ENCODE data around the gene KNDC1. TPM values are rescaled to one million over a fixed set of nuclear protein-coding genes. Genes with fewer than 3 reads are reported as not detected.

The KNDC1 gene
- total and polyA plus RNA-seq, 10 of the 15 experiments (the other 5 are each of a cell fraction or from before 2014, with no cell fraction given), result 0.03 to 0.11 (median 0.05) TPM; not detected in 7

DNA sequence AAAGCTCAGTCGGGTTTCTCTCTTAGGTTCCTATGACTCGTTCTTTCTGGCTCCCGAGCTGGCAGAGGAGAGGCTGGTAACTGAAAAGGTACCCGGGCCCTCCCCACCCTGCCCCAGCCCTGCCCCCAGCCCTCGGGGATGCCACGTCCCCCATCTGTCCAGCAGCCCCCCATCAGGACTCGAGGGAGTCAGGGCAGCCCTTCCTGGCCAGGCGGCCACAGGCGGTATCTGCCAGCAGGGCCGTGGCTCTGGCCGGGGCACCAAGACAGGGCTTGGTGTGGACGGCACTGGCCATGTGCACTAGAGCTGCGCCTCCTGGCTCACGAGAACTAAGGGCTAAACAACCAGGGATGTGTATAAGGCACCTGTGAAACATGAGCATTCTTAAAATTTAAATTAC, 29.7 kb downstream of the KNDC1 start:
- no peak overlapping the region for H3K4me2 ChIP-seq (ENCODE audit: control insufficient read depth, insufficient read depth)
- SMC1A ChIA-PET (ENCODE audit: uncharacterized antibody, unreplicated experiment), result no interaction called here
- 48% methylated on average over 14 of the region's 14 CpGs for WGBS (ENCODE audit: insufficient coverage, insufficient replicate concordance, low lambda C conversion rate, missing lambda C conversion rate)
- TF ChIP-seq KLF5 (IDR thresholded peaks at IDR 0.05; ENCODE audit: partially characterized antibody) (no peak), STAT1 (conservative IDR thresholded peaks at IDR 0.05) (no peak), SIX5 (IDR thresholded peaks at IDR 0.05; ENCODE audit: low read depth, low read length, severe bottlenecking) (no peak), RELA (IDR thresholded peaks at IDR 0.05; ENCODE audit: borderline replicate concordance, partially characterized antibody) (no peak), CHD2 (IDR thresholded peaks at IDR 0.05; ENCODE audit: borderline replicate concordance, low read depth, low read length) (no peak), CHD1 (IDR thresholded peaks at IDR 0.05; ENCODE audit: low read depth, low read length) (no peak), CHD4 (IDR thresholded peaks at IDR 0.05) (no peak), GATAD2B (conservative IDR thresholded peaks at IDR 0.05; ENCODE audit: low read depth) (no peak)
- TF ChIP-seq, protein P1, sequence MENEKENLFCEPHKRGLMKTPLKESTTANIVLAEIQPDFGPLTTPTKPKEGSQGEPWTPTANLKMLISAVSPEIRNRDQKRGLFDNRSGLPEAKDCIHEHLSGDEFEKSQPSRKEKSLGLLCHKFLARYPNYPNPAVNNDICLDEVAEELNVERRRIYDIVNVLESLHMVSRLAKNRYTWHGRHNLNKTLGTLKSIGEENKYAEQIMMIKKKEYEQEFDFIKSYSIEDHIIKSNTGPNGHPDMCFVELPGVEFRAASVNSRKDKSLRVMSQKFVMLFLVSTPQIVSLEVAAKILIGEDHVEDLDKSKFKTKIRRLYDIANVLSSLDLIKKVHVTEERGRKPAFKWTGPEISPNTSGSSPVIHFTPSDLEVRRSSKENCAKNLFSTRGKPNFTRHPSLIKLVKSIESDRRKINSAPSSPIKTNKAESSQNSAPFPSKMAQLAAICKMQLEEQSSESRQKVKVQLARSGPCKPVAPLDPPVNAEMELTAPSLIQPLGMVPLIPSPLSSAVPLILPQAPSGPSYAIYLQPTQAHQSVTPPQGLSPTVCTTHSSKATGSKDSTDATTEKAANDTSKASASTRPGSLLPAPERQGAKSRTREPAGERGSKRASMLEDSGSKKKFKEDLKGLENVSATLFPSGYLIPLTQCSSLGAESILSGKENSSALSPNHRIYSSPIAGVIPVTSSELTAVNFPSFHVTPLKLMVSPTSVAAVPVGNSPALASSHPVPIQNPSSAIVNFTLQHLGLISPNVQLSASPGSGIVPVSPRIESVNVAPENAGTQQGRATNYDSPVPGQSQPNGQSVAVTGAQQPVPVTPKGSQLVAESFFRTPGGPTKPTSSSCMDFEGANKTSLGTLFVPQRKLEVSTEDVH (IDR thresholded peaks at IDR 0.05; ENCODE audit: low read depth, partially characterized antibody), result no peak
- CTCF ChIA-PET, result no interaction called here
- FAIRE-seq (no peak), ATAC-seq (no peak), DNase-seq (ENCODE audit: low read depth, low spot score) (no peak)
- POLR2A ChIA-PET, result no interaction called here
- RAD21 ChIA-PET (ENCODE audit: unreplicated experiment), result no interaction called here
- no peaks in the 10 kb centered on the region for H3K4me1 ChIP-seq (ENCODE audit: control insufficient read depth, insufficient read depth, low read length)
- intact Hi-C loops (cut with micrococcal nuclease; ENCODE audit: unreplicated experiment), result no loop called here
- H3K9ac ChIP-seq (ENCODE audit: control insufficient read depth, insufficient read depth, low read length), result no peak overlapping the region
- H3K36me3 ChIP-seq (ENCODE audit: control insufficient read depth in 2 of 2, insufficient read depth in 2 of 2, low read length in 1 of 2), result no peaks in the 10 kb centered on the region
- no peaks in the 10 kb centered on the region for H3K79me2 ChIP-seq (ENCODE audit: control insufficient read depth, insufficient read depth, low read length)
- no peak overlapping the region for H2AFZ ChIP-seq (ENCODE audit: control insufficient read depth, low read depth, low read length)
- no peaks in the 10 kb centered on the region for H3K27me3 ChIP-seq (replicated peaks in 1 of 2; ENCODE audit: control insufficient read depth in 2 of 2, insufficient read depth in 2 of 2, low read length in 1 of 2)
- no TSS peak for BruUV-seq (replicated peaks)
- no peaks in the 10 kb centered on the region for H3K9me3 ChIP-seq (replicated peaks; ENCODE audit: control insufficient read depth, insufficient read depth, low read length)
- H3K4me3 ChIP-seq, result no peak overlapping the region
- in situ Hi-C loops (cut with MboI), result no loop called here
- no peaks in the 10 kb centered on the region for H4K20me1 ChIP-seq (ENCODE audit: control insufficient read depth, insufficient read depth)
- H3K27ac ChIP-seq (ENCODE audit: control insufficient read depth, insufficient read depth), result no peak overlapping the region
